Lung (tissue), 12 donors: ENCODE results near the gene OSGIN1. TPM values are rescaled to one million over a fixed set of nuclear protein-coding genes. Genes with fewer than 3 reads are reported as not detected.

ENCODE experiments used
- ATAC-seq: fragments of 200-7000 bp; cut with Tn5 transposase; one replicate; pipeline ENCODE4 v1.9.1; 2020; ENCODE audit warnings: moderate number of reproducible peaks; ENCODE audit not compliant: insufficient read depth, low FRiP score
- DNase-seq, 3 donors: peaks; one replicate each; pipeline ENCODE4 v3.0.0-alpha.2; 2013 to 2017
- H3K27ac ChIP-seq, 2 donors: one replicate each; pipeline ENCODE4 v1.5.1; 2013; ENCODE audit warnings: mild to moderate bottlenecking in 2 of 2, moderate library complexity in 2 of 2, control low read depth in 1 of 2, inconsistent platforms in 1 of 2, low read depth in 1 of 2, low read length in 1 of 2
- H3K27me3 ChIP-seq, 3 donors: one replicate each; pipeline ENCODE4 v1.5.1; 2013; ENCODE audit warnings: low read length in 2 of 3; ENCODE audit not compliant: control insufficient read depth in 3 of 3, insufficient read depth in 3 of 3
- H3K36me3 ChIP-seq, 4 donors: one replicate each; pipeline ENCODE4 v1.5.1; 2013; ENCODE audit warnings: low read length in 4 of 4, mild to moderate bottlenecking in 1 of 4, moderate library complexity in 1 of 4; ENCODE audit not compliant: control insufficient read depth in 4 of 4, insufficient read depth in 4 of 4
- H3K4me1 ChIP-seq, 5 donors: one replicate each; pipeline ENCODE4 v1.5.1; 2013; ENCODE audit warnings: low read length in 5 of 5, mild to moderate bottlenecking in 2 of 5, moderate library complexity in 1 of 5; ENCODE audit not compliant: control insufficient read depth in 5 of 5, insufficient read depth in 5 of 5
- H3K4me3 ChIP-seq: one replicate; pipeline ENCODE4 v1.5.1; 2013; ENCODE audit warnings: mild to moderate bottlenecking, control low read depth, moderate library complexity
- H3K9ac ChIP-seq, 2 donors: one replicate each; pipeline ENCODE4 v1.5.1; 2013; ENCODE audit warnings: low read length in 2 of 2, control low read depth in 1 of 2; ENCODE audit not compliant: insufficient read depth in 1 of 2
- H3K9me3 ChIP-seq, 4 donors: one replicate each; pipeline ENCODE4 v1.5.1; 2013; ENCODE audit warnings: low read length in 3 of 4, mild to moderate bottlenecking in 1 of 4, moderate library complexity in 1 of 4; ENCODE audit not compliant: control insufficient read depth in 4 of 4, insufficient read depth in 3 of 4
- WGBS, 2 donors: extraction: QIAGEN DNeasy Blood & Tissue Kit; methylation state at CpG; one replicate each; pipeline ENCODE4 v1.1.7; 2013; 5-methylcytosine and 5-hydroxymethylcytosine counted together
- polyA plus RNA-seq, 2 donors: library from polyadenylated mRNA; stranded (reverse); fragments of 200-250 nt; gene quantifications; one replicate each; pipeline ENCODE4 v1.2.1, GENCODE V29; 2013
- total RNA-seq, 2 donors: library from RNA; depleted of rRNA in 1 of 2; stranded (reverse); fragments of >200 nt in 1 of 2; gene quantifications; one replicate each; pipeline ENCODE4 v1.2.1, GENCODE V29; 2014 to 2021
- TF ChIP-seq, protein P1 (sequence below): IDR thresholded peaks from 2 replicates; pipeline ENCODE4 v1.5.1; 2012; ENCODE audit warnings: mild to moderate bottlenecking; ENCODE audit errors: control extremely low read depth, extremely low read depth
- donor health status: control.
- donor health status: control.
- donor health status: Bipolar disorder and iron deficiency.
- donor health status: healthy.
- donor health status: DM: yes; HTN: yes; CAD: no.

The OSGIN1 gene
- total and polyA plus RNA-seq, 4 donors: 1.5 to 17.9 (median 13.8) TPM

DNA sequence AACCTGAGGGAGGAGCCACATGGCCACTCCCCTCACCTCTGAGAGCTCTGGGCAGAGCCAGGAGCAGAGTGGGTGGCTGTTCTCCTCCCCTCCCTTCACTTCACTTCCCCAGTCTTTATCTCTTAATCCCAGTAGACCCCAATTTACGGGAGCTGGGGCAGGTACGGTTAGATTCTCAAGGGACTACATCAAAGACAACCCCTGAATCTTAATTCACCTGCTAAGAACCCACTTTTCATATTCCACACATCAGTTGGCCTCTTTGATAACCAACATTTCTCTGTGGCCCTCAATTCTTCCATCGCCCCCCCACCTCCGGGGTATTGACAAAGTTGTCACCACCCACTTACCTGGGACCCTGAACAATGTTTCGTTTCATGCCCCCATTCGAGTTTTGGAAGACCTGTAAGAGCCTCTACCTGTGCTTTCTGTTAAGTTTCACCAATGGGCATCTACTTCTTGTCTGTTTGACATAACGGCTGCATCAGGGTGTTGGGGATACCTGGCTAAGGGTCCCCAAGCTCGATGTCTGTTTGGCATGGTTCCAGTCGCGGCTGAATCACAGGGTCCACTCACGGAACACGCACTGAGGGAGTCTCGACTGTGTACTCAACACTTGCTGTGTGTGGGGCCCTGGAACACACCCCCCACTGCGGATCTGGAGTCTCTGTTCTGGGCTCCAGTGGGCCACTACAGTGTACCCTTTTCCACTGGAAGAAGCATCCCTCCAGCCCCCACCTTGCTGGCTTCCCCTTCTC is 61.7 kb downstream of the OSGIN1 start:
- Histone ChIP-seq H3K9me3 (peaks cover 0 to 4% (median 0%) of the 10 kb centered on the region in 4 donors), H3K4me3 (no peak overlapping the region), H3K27me3 (no peaks in the 10 kb centered on the region), H3K4me1 (no peaks in the 10 kb centered on the region), H3K36me3 (no peaks in the 10 kb centered on the region), H3K9ac (no peak overlapping the region), H3K27ac (no peak overlapping the region)
- WGBS, 2 donors: 69 to 74% methylated on average over 14 of the region's 14 CpGs
- TF ChIP-seq, protein P1, sequence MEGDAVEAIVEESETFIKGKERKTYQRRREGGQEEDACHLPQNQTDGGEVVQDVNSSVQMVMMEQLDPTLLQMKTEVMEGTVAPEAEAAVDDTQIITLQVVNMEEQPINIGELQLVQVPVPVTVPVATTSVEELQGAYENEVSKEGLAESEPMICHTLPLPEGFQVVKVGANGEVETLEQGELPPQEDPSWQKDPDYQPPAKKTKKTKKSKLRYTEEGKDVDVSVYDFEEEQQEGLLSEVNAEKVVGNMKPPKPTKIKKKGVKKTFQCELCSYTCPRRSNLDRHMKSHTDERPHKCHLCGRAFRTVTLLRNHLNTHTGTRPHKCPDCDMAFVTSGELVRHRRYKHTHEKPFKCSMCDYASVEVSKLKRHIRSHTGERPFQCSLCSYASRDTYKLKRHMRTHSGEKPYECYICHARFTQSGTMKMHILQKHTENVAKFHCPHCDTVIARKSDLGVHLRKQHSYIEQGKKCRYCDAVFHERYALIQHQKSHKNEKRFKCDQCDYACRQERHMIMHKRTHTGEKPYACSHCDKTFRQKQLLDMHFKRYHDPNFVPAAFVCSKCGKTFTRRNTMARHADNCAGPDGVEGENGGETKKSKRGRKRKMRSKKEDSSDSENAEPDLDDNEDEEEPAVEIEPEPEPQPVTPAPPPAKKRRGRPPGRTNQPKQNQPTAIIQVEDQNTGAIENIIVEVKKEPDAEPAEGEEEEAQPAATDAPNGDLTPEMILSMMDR: no peak
- ATAC-seq: no peak
- DNase-seq: no peak

DNA sequence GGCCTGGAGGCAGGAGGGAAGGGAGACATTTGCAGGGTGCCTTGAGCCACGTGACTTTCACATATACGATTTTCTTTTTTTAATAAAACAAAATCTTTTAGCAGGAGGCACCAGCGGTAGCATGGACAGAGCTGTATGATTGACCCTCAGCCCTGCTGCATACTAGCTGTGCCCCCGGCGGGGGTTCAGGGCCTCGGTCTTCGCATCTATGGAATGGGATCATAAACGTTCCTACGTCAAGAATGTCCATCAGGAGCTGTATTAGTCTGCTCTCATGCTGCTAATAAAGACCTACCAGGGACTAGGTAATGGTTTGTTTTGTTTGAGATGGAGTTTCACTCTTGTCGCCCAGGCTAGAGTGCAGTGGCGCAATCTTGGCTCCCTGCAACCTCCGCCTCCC is 62.4 kb downstream of the OSGIN1 start:
- no peaks in the 10 kb centered on the region for H3K4me1 ChIP-seq
- ATAC-seq (no peak), DNase-seq (no peak)
- TF ChIP-seq, protein P1: no peak
- no peak overlapping the region for H3K4me3 ChIP-seq
- no peaks in the 10 kb centered on the region for H3K36me3 ChIP-seq
- H3K9me3 ChIP-seq: peaks cover 0 to 4% (median 0%) of the 10 kb centered on the region in 4 donors
- WGBS, 2 donors: 82 to 85% methylated on average over 12 of the region's 12 CpGs
- no peaks in the 10 kb centered on the region for H3K27me3 ChIP-seq
- H3K27ac ChIP-seq: no peak overlapping the region
- H3K9ac ChIP-seq: no peak overlapping the region

Other genes starting within 250 kb of the OSGIN1 start
- 100 to 1,000 TPM; 102 to 109 TPM for gene HSBP1, start 145.3 kb upstream of the OSGIN1 start, total RNA-seq
- 10 to 100 TPM; 50.5 to 88.9 TPM for gene HSBP1, start 145.3 kb upstream of the OSGIN1 start, polyA plus RNA-seq
- 1 to 10 TPM; 6.0 to 9.1 TPM for gene MLYCD, start 54.1 kb upstream of the OSGIN1 start, total RNA-seq
- 1 to 10 TPM; 2.0 to 3.7 TPM for gene MLYCD, start 54.1 kb upstream of the OSGIN1 start, polyA plus RNA-seq
- under 1 TPM; 0.34 to 0.57 TPM for gene NECAB2, start 15.0 kb downstream of the OSGIN1 start, total RNA-seq
- gene NECAB2, start 15.0 kb downstream of the OSGIN1 start, polyA plus RNA-seq: under 1 TPM; 0.10 to 0.43 TPM
- not detected for gene SLC38A8, start 89.6 kb downstream of the OSGIN1 start, total RNA-seq
- 1 to 10 TPM in 1 of 2 donors, not detected in 1; 1.2 TPM for gene SLC38A8, start 89.6 kb downstream of the OSGIN1 start, polyA plus RNA-seq
- gene MBTPS1, start 163.7 kb downstream of the OSGIN1 start, total RNA-seq: 100 to 1,000 TPM in 1 of 2 donors, 10 to 100 TPM in 1; 87.7 to 130 TPM
- 10 to 100 TPM; 45.5 to 48.3 TPM for gene MBTPS1, start 163.7 kb downstream of the OSGIN1 start, polyA plus RNA-seq
- gene HSDL1, start 191.9 kb downstream of the OSGIN1 start, total RNA-seq: 10 to 100 TPM; 17.4 to 41.3 TPM
- 10 to 100 TPM; 12.6 to 16.0 TPM for gene HSDL1, start 191.9 kb downstream of the OSGIN1 start, polyA plus RNA-seq
- 10 to 100 TPM; 12.5 to 38.5 TPM for gene DNAAF1, start 192.1 kb downstream of the OSGIN1 start, total RNA-seq
- gene DNAAF1, start 192.1 kb downstream of the OSGIN1 start, polyA plus RNA-seq: 10 to 100 TPM; 11.5 to 12.3 TPM
- 10 to 100 TPM; 42.3 to 53.1 TPM for gene TAF1C, start 233.8 kb downstream of the OSGIN1 start, total RNA-seq
- 10 to 100 TPM; 36.1 to 44.2 TPM for gene TAF1C, start 233.8 kb downstream of the OSGIN1 start, polyA plus RNA-seq
- under 1 TPM; 0.71 to 0.83 TPM for gene ADAD2, start 237.9 kb downstream of the OSGIN1 start, total RNA-seq
- gene ADAD2, start 237.9 kb downstream of the OSGIN1 start, polyA plus RNA-seq: under 1 TPM; 0.06 to 0.14 TPM